ENCODE measurements around the gene BDH2. TPM values are rescaled to one million over a fixed set of nuclear protein-coding genes. Genes with fewer than 3 reads are reported as not detected.

The BDH2 gene
- total RNA-seq, 1 donor from 2014 or later: 72.7 TPM

DNA sequence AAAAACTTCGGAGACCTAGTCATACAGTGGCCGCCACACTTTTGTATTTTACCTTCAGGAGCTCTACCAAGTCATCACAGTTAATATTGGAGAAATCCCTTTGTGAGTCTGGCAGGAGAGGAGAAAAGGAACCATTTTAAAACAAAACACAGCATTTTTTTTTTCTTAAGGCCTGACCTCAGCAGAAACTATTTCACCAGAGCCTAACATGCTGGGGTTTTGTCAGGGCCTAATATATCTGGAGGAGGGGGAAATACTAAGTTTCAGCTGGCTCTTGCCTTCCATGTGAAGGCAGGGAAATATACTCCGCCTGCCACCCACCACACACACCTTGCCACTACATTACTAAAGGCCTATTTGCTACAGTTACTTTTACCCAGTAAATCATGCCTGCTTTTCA lies 26.5 kb upstream of the BDH2 start:
- H3K4me3 Mint-ChIP-seq: no peak overlapping the region
- H3K36me3 Mint-ChIP-seq: peaks cover 32% of the 10 kb centered on the region
- peaks cover 10% of the 10 kb centered on the region for H3K9me3 Mint-ChIP-seq
- no peaks in the 10 kb centered on the region for H3K27me3 Mint-ChIP-seq
- TF ChIP-seq, protein P1, sequence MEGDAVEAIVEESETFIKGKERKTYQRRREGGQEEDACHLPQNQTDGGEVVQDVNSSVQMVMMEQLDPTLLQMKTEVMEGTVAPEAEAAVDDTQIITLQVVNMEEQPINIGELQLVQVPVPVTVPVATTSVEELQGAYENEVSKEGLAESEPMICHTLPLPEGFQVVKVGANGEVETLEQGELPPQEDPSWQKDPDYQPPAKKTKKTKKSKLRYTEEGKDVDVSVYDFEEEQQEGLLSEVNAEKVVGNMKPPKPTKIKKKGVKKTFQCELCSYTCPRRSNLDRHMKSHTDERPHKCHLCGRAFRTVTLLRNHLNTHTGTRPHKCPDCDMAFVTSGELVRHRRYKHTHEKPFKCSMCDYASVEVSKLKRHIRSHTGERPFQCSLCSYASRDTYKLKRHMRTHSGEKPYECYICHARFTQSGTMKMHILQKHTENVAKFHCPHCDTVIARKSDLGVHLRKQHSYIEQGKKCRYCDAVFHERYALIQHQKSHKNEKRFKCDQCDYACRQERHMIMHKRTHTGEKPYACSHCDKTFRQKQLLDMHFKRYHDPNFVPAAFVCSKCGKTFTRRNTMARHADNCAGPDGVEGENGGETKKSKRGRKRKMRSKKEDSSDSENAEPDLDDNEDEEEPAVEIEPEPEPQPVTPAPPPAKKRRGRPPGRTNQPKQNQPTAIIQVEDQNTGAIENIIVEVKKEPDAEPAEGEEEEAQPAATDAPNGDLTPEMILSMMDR (conservative IDR thresholded peaks at IDR 0.05): no peak
- DNase-seq (ENCODE audit: extremely low spot score, unreplicated experiment): no peak
- H3K27ac Mint-ChIP-seq: no peak overlapping the region
- H3K4me1 Mint-ChIP-seq (ENCODE audit: unreplicated experiment): no peaks in the 10 kb centered on the region

DNA sequence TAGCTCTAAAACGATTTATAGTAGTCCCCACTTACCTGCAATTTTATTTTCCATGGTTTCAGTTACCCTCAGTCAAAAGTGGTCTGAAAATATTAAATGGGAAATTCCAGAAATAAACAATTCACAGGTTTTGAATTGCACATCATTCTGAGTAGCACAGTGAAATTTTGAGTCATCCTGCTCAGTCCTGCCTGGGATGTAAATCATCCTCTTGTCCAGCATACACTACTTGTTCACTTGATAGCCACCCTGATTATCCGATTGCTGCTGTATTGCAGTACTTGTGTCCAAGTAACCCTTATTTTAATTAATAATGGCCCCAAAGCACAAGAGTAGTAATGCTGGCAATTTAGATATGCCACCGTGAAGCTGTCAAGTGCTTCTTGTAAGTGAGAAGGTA lies 23.5 kb upstream of the BDH2 start:
- Mint-ChIP-seq H3K4me3 (no peak overlapping the region), H3K36me3 (peaks cover 11% of the 10 kb centered on the region), H3K27ac (no peak overlapping the region), H3K9me3 (no peaks in the 10 kb centered on the region), H3K27me3 (no peaks in the 10 kb centered on the region), H3K4me1 (ENCODE audit: unreplicated experiment) (no peaks in the 10 kb centered on the region)
- no peak for DNase-seq (ENCODE audit: extremely low spot score, unreplicated experiment)
- TF ChIP-seq, protein P1 (conservative IDR thresholded peaks at IDR 0.05): no peak

DNA sequence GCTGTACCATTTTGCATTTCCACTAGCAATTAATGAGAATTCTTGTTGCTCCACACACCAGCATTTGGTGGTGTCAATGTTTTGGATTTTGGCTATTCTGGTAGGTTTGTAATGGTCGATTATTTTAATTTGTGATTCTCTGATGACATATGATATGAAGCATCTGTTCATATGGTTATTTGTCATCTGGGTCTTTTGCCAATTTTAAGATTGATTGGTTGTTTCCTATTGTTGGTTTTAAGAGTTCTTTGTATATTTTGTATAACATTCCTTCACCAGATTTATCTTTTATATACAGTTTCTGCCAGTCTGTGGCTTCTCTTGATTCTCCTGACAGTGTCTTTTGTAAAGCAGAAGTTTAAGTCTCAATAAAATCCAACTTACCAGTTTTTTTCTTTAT lies 18.5 kb upstream of the BDH2 start:
- H3K4me3 Mint-ChIP-seq: no peak overlapping the region
- TF ChIP-seq, protein P1 (conservative IDR thresholded peaks at IDR 0.05): no peak
- H3K4me1 Mint-ChIP-seq (ENCODE audit: unreplicated experiment): no peaks in the 10 kb centered on the region
- H3K27me3 Mint-ChIP-seq: no peaks in the 10 kb centered on the region
- H3K9me3 Mint-ChIP-seq: no peaks in the 10 kb centered on the region
- H3K36me3 Mint-ChIP-seq: peaks cover 4% of the 10 kb centered on the region
- DNase-seq (ENCODE audit: extremely low spot score, unreplicated experiment): no peak
- no peak overlapping the region for H3K27ac Mint-ChIP-seq

DNA sequence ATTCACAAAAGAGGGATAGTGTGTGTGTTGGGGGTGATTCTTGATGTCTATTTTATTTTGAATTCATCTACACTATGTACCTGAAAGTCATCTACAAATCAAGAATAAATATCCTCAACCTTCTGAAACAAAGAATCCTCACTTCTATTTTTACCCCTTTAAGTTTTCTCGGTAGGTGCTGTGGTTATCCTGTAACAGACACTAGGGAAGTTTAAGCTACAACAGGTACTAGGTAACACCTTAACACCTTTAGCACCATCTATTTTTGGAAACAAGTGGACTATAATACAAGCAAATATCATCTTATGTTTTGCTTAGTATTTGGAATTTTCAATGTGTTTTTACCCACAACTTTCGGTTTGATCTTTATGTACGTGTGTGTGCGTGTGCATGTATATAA lies 12.0 kb upstream of the BDH2 start:
- Mint-ChIP-seq H3K27ac (no peak overlapping the region), H3K9me3 (no peaks in the 10 kb centered on the region), H3K27me3 (no peaks in the 10 kb centered on the region), H3K4me3 (no peak overlapping the region), H3K36me3 (peaks cover 6% of the 10 kb centered on the region), H3K4me1 (ENCODE audit: unreplicated experiment) (no peaks in the 10 kb centered on the region)
- TF ChIP-seq, protein P1 (conservative IDR thresholded peaks at IDR 0.05): no peak
- DNase-seq (ENCODE audit: extremely low spot score, unreplicated experiment): no peak

DNA sequence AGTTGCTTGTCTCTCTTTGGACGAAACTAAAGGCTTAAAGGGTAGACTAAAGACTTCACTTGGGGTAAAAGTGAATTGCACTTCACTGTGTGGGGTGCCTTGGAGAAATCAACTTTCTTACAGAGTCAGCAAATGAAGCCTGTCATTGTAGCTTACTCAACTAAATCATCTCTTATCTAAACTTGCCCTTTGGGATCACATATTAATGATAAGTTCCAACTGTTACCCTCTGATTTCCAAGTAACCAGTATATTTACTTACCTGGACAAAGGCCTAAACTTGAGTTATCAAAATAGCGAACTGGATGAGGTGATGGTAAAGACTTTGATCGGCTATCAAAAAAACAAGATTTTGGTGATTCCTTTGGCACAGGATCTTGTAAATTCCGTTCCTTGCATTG lies 8.9 kb upstream of the BDH2 start:
- TF ChIP-seq, protein P1 (conservative IDR thresholded peaks at IDR 0.05): no peak
- DNase-seq (ENCODE audit: extremely low spot score, unreplicated experiment): no peak
- no peaks in the 10 kb centered on the region for H3K4me1 Mint-ChIP-seq (ENCODE audit: unreplicated experiment)
- no peaks in the 10 kb centered on the region for H3K27me3 Mint-ChIP-seq
- no peak overlapping the region for H3K27ac Mint-ChIP-seq
- H3K36me3 Mint-ChIP-seq: peaks cover 10% of the 10 kb centered on the region
- no peaks in the 10 kb centered on the region for H3K9me3 Mint-ChIP-seq
- H3K4me3 Mint-ChIP-seq: no peak overlapping the region
